ENCODE data around the gene MRPS31.

The MRPS31 gene

DNA sequence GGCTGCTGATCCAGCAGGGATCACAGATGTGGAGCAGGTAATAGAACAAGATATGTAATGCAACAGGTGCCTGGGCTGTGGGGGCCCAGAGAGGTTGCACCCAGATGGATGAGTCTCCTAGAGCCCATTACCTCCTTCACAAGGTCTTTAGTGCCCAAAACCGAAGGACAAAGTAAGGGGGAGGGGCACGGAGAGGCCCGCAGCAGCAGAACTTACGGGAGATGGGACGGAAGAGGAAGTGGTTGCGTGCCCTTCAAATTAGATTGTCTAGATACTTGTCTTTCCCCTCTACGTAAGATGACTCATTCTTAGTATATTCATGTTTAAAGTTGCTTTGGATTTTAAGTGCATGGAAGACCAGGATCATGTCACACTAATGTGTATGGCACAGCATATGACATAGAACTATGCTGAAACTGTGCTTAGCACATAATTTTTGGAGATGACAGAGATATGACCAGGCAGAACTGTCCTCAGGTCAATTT, 5.7 kb upstream of the MRPS31 start:
- in situ Hi-C loops (cut with HindIII; ENCODE audit: low sequenced_read_pairs): no loop called here
- TF ChIP-seq, protein P1, sequence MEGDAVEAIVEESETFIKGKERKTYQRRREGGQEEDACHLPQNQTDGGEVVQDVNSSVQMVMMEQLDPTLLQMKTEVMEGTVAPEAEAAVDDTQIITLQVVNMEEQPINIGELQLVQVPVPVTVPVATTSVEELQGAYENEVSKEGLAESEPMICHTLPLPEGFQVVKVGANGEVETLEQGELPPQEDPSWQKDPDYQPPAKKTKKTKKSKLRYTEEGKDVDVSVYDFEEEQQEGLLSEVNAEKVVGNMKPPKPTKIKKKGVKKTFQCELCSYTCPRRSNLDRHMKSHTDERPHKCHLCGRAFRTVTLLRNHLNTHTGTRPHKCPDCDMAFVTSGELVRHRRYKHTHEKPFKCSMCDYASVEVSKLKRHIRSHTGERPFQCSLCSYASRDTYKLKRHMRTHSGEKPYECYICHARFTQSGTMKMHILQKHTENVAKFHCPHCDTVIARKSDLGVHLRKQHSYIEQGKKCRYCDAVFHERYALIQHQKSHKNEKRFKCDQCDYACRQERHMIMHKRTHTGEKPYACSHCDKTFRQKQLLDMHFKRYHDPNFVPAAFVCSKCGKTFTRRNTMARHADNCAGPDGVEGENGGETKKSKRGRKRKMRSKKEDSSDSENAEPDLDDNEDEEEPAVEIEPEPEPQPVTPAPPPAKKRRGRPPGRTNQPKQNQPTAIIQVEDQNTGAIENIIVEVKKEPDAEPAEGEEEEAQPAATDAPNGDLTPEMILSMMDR (IDR thresholded peaks at IDR 0.05; ENCODE audit: low read depth, low read length): no peak
- DNase-seq (ENCODE audit: low read depth, low spot score): peak; percentile 40
- no peak overlapping the region for H3K4me3 ChIP-seq (ENCODE audit: low read depth, low read length)

DNA sequence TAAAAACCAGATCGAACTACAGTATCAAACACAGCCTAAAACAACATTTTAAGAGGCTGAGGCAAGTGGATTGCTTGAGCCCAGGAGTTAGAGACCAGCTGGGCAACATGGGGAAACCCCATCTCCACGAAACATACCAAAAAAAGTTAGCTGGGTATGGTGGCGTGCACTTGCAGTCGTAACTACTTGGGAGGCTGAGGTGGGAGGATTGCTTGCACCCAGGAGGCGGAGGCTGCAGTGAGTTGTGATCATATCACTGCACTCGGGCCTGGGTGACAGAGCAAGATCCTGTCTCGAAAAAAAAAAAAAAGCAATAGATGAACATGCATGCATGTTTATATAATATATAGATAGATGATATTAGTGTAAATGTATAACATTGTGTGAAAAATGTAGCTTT, 5.2 kb upstream of the MRPS31 start:
- no peak for DNase-seq (ENCODE audit: low read depth, low spot score)
- in situ Hi-C loops (cut with HindIII; ENCODE audit: low sequenced_read_pairs): no loop called here
- TF ChIP-seq, protein P1 (IDR thresholded peaks at IDR 0.05; ENCODE audit: low read depth, low read length): no peak
- no peak overlapping the region for H3K4me3 ChIP-seq (ENCODE audit: low read depth, low read length)

- TF ChIP-seq, protein P1 (IDR thresholded peaks at IDR 0.05; ENCODE audit: low read depth, low read length): no peak
- H3K4me3 ChIP-seq (ENCODE audit: low read depth, low read length): no peak overlapping the region
- in situ Hi-C loops (cut with HindIII; ENCODE audit: low sequenced_read_pairs): no loop called here
- no peak for DNase-seq (ENCODE audit: low read depth, low spot score)
Observed at GRCh38 chr13:40774672-40775071, 3.7 kb upstream of the MRPS31 start.

- in situ Hi-C loops (cut with HindIII; ENCODE audit: low sequenced_read_pairs): no loop called here
- DNase-seq (ENCODE audit: low read depth, low spot score): no peak
- TF ChIP-seq, protein P1 (IDR thresholded peaks at IDR 0.05; ENCODE audit: low read depth, low read length): no peak
- no peak overlapping the region for H3K4me3 ChIP-seq (ENCODE audit: low read depth, low read length)
Observed at GRCh38 chr13:40772765-40773473, 1.9 kb upstream of the MRPS31 start.

DNA sequence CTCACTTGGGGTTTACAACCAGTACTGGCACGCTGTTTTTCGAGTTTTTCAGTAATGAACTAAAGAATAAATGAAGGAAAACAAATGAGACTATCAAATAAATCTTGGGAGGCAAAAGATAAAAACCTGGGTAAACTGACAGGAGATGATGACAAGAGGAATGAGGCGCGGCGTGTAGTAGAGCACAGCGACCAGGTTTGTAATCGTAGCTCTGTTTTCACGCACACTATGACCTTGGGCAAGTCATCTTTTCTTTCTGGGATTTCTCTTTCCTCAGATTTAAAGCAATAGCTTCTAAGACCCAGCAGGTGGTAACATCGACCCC, 419 bp downstream of the MRPS31 start:
- DNase-seq (ENCODE audit: low read depth, low spot score): no peak
- peak overlapping the region; percentile 92 for H3K4me3 ChIP-seq (ENCODE audit: low read depth, low read length)
- in situ Hi-C loops (cut with HindIII; ENCODE audit: low sequenced_read_pairs): no loop called here
- TF ChIP-seq, protein P1 (IDR thresholded peaks at IDR 0.05; ENCODE audit: low read depth, low read length): no peak

DNA sequence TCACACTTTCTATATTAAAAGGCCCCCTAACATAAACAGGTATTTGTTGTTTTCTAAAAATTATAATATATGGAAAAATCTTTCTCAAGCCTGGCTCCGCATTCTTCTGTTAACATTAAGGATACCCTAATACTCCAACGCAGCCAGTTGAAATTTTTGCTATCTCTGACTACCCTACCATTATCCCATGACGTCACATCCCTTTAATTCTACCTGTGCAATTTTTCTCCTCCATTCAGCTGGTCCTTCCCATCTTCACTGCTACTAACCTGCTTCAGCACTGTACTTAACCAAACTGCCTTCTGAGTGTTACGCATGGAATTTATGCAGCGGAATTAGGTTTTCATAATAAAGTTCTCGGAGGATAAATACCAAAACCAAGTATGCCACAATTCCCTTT, 1.0 kb downstream of the MRPS31 start:
- in situ Hi-C loops (cut with HindIII; ENCODE audit: low sequenced_read_pairs): no loop called here

More for the DNA sequence above, 1.0 kb downstream of the MRPS31 start:
- no peak for DNase-seq (ENCODE audit: low read depth, low spot score)
- TF ChIP-seq, protein P1 (IDR thresholded peaks at IDR 0.05; ENCODE audit: low read depth, low read length): no peak
- peak overlapping the region; percentile 92 for H3K4me3 ChIP-seq (ENCODE audit: low read depth, low read length)

Measured in astrocyte of the spinal cord (primary cell).